ENCODE results near the gene FAM81B. TPM values are rescaled to one million over a fixed set of nuclear protein-coding genes. Genes with fewer than 3 reads are reported as not detected.

FAM81B gene
- polyA plus RNA-seq, 1 donor from 2014 or later, result not detected

DNA sequence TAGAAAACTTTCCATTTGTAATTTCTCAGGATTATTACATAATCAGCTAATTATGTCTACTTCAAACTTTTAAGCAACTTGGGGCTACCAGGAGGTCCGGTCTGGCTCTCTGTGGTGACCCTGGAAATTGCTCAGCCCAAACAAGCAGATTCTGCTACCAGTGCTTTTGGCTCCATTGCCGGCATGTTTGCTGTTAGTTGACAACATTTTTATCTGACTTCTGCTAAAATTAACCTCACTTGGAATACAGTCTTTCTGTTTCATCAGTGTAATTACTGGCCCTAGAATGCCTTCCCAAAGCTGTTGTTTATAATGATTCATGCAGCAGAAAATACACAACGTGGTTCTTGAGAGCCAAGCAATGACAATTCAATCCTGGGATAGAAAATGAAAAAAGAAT lies 38.5 kb upstream of the FAM81B start:
- Histone ChIP-seq H3K79me2 (replicated peaks; ENCODE audit: insufficient read depth, low read length) (no peaks in the 10 kb centered on the region), H3K27me3 (ENCODE audit: insufficient read depth, low read depth, low read length) (no peaks in the 10 kb centered on the region), H3K9ac (ENCODE audit: low read length) (no peak overlapping the region), H3K9me2 (ENCODE audit: insufficient read depth, low read length) (no peaks in the 10 kb centered on the region), H3K27ac (ENCODE audit: low read length) (no peak overlapping the region), H3K4me2 (ENCODE audit: low read length) (no peak overlapping the region), H2AFZ (ENCODE audit: low read depth, low read length) (no peak overlapping the region), H3K36me3 (ENCODE audit: insufficient read depth, low read length) (no peaks in the 10 kb centered on the region), H3F3A (ENCODE audit: insufficient read depth, low read length, poor library complexity, severe bottlenecking) (no peaks in the 10 kb centered on the region), H3K9me3 (ENCODE audit: low read length) (no peaks in the 10 kb centered on the region), H4K20me1 (ENCODE audit: insufficient read depth) (no peaks in the 10 kb centered on the region), H3K4me3 (ENCODE audit: low read length) (no peak overlapping the region)
- no peak for TF ChIP-seq SMC3 (conservative IDR thresholded peaks at IDR 0.05; ENCODE audit: poor library complexity)
- TF ChIP-seq MXI1 (conservative IDR thresholded peaks at IDR 0.05; ENCODE audit: poor library complexity, severe bottlenecking), result no peak
- TF ChIP-seq, protein P1, sequence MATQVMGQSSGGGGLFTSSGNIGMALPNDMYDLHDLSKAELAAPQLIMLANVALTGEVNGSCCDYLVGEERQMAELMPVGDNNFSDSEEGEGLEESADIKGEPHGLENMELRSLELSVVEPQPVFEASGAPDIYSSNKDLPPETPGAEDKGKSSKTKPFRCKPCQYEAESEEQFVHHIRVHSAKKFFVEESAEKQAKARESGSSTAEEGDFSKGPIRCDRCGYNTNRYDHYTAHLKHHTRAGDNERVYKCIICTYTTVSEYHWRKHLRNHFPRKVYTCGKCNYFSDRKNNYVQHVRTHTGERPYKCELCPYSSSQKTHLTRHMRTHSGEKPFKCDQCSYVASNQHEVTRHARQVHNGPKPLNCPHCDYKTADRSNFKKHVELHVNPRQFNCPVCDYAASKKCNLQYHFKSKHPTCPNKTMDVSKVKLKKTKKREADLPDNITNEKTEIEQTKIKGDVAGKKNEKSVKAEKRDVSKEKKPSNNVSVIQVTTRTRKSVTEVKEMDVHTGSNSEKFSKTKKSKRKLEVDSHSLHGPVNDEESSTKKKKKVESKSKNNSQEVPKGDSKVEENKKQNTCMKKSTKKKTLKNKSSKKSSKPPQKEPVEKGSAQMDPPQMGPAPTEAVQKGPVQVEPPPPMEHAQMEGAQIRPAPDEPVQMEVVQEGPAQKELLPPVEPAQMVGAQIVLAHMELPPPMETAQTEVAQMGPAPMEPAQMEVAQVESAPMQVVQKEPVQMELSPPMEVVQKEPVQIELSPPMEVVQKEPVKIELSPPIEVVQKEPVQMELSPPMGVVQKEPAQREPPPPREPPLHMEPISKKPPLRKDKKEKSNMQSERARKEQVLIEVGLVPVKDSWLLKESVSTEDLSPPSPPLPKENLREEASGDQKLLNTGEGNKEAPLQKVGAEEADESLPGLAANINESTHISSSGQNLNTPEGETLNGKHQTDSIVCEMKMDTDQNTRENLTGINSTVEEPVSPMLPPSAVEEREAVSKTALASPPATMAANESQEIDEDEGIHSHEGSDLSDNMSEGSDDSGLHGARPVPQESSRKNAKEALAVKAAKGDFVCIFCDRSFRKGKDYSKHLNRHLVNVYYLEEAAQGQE (IDR thresholded peaks at IDR 0.05; ENCODE audit: borderline replicate concordance), result no peak
- no peak for TF ChIP-seq EP300 (conservative IDR thresholded peaks at IDR 0.05; ENCODE audit: poor library complexity, severe bottlenecking)
- no peak for TF ChIP-seq TAF1 (IDR thresholded peaks at IDR 0.05; ENCODE audit: low read depth)
- no peak for TF ChIP-seq EZH2 (IDR thresholded peaks at IDR 0.05; ENCODE audit: borderline replicate concordance, insufficient read depth, low read length, poor library complexity, severe bottlenecking)
- TF ChIP-seq, protein P2, sequence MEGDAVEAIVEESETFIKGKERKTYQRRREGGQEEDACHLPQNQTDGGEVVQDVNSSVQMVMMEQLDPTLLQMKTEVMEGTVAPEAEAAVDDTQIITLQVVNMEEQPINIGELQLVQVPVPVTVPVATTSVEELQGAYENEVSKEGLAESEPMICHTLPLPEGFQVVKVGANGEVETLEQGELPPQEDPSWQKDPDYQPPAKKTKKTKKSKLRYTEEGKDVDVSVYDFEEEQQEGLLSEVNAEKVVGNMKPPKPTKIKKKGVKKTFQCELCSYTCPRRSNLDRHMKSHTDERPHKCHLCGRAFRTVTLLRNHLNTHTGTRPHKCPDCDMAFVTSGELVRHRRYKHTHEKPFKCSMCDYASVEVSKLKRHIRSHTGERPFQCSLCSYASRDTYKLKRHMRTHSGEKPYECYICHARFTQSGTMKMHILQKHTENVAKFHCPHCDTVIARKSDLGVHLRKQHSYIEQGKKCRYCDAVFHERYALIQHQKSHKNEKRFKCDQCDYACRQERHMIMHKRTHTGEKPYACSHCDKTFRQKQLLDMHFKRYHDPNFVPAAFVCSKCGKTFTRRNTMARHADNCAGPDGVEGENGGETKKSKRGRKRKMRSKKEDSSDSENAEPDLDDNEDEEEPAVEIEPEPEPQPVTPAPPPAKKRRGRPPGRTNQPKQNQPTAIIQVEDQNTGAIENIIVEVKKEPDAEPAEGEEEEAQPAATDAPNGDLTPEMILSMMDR (IDR thresholded peaks at IDR 0.05; ENCODE audit: poor library complexity, severe bottlenecking), result no peak
- no peak for TF ChIP-seq POLR2AphosphoS5 (IDR thresholded peaks at IDR 0.05)
- TF ChIP-seq RAD21 (conservative IDR thresholded peaks at IDR 0.05), result no peak

DNA sequence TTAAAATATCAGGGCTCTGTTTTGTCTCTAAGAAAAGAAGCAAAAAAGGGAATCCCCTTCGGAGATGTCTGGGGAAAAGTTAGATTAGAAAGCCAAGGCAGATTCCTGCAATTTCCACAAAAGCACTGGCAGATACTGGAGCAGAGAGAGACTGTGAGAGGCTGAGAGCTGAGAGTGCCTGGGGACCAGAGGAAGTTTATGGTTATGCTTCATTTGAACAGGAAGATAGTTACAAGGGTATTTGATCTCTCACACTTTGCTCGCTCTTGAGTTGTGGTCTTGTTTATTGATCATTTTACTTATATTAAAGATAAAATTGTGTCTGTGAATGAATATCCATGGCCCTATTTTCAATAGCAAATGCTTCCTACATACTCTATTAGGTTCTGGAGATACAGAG lies 32.8 kb upstream of the FAM81B start:
- H4K20me1 ChIP-seq (ENCODE audit: insufficient read depth), result no peaks in the 10 kb centered on the region

More for the DNA sequence above, 32.8 kb upstream of the FAM81B start:
- Histone ChIP-seq H3K36me3 (ENCODE audit: insufficient read depth, low read length) (no peaks in the 10 kb centered on the region), H3K27ac (ENCODE audit: low read length) (no peak overlapping the region), H3K9me2 (ENCODE audit: insufficient read depth, low read length) (no peaks in the 10 kb centered on the region), H3K79me2 (replicated peaks; ENCODE audit: insufficient read depth, low read length) (no peaks in the 10 kb centered on the region), H3K4me2 (ENCODE audit: low read length) (no peak overlapping the region), H3K9ac (ENCODE audit: low read length) (no peak overlapping the region), H3F3A (ENCODE audit: insufficient read depth, low read length, poor library complexity, severe bottlenecking) (no peaks in the 10 kb centered on the region), H3K9me3 (ENCODE audit: low read length) (no peaks in the 10 kb centered on the region), H3K27me3 (ENCODE audit: insufficient read depth, low read depth, low read length) (no peaks in the 10 kb centered on the region), H2AFZ (ENCODE audit: low read depth, low read length) (no peak overlapping the region), H3K4me3 (ENCODE audit: low read length) (no peak overlapping the region)
- TF ChIP-seq POLR2AphosphoS5 (IDR thresholded peaks at IDR 0.05) (no peak), SMC3 (conservative IDR thresholded peaks at IDR 0.05; ENCODE audit: poor library complexity) (no peak), EP300 (conservative IDR thresholded peaks at IDR 0.05; ENCODE audit: poor library complexity, severe bottlenecking) (no peak), TAF1 (IDR thresholded peaks at IDR 0.05; ENCODE audit: low read depth) (no peak), MXI1 (conservative IDR thresholded peaks at IDR 0.05; ENCODE audit: poor library complexity, severe bottlenecking) (no peak), EZH2 (IDR thresholded peaks at IDR 0.05; ENCODE audit: borderline replicate concordance, insufficient read depth, low read length, poor library complexity, severe bottlenecking) (no peak), RAD21 (conservative IDR thresholded peaks at IDR 0.05) (no peak)
- TF ChIP-seq, protein P2 (IDR thresholded peaks at IDR 0.05; ENCODE audit: poor library complexity, severe bottlenecking), result no peak
- TF ChIP-seq, protein P1 (IDR thresholded peaks at IDR 0.05; ENCODE audit: borderline replicate concordance), result no peak
